HG02623 (cell line): Measurements from ENCODE around the gene LRRK1.

Experiments
- ATAC-seq: cut with Tn5 transposase; IDR thresholded peaks from one replicate; pipeline ENCODE4 v1.9.1; 2021; ENCODE audit warnings: moderate library complexity; ENCODE audit not compliant: unreplicated experiment

LRRK1 gene, protein sequence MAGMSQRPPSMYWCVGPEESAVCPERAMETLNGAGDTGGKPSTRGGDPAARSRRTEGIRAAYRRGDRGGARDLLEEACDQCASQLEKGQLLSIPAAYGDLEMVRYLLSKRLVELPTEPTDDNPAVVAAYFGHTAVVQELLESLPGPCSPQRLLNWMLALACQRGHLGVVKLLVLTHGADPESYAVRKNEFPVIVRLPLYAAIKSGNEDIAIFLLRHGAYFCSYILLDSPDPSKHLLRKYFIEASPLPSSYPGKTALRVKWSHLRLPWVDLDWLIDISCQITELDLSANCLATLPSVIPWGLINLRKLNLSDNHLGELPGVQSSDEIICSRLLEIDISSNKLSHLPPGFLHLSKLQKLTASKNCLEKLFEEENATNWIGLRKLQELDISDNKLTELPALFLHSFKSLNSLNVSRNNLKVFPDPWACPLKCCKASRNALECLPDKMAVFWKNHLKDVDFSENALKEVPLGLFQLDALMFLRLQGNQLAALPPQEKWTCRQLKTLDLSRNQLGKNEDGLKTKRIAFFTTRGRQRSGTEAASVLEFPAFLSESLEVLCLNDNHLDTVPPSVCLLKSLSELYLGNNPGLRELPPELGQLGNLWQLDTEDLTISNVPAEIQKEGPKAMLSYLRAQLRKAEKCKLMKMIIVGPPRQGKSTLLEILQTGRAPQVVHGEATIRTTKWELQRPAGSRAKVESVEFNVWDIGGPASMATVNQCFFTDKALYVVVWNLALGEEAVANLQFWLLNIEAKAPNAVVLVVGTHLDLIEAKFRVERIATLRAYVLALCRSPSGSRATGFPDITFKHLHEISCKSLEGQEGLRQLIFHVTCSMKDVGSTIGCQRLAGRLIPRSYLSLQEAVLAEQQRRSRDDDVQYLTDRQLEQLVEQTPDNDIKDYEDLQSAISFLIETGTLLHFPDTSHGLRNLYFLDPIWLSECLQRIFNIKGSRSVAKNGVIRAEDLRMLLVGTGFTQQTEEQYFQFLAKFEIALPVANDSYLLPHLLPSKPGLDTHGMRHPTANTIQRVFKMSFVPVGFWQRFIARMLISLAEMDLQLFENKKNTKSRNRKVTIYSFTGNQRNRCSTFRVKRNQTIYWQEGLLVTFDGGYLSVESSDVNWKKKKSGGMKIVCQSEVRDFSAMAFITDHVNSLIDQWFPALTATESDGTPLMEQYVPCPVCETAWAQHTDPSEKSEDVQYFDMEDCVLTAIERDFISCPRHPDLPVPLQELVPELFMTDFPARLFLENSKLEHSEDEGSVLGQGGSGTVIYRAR (N-terminal part only)

DNA sequence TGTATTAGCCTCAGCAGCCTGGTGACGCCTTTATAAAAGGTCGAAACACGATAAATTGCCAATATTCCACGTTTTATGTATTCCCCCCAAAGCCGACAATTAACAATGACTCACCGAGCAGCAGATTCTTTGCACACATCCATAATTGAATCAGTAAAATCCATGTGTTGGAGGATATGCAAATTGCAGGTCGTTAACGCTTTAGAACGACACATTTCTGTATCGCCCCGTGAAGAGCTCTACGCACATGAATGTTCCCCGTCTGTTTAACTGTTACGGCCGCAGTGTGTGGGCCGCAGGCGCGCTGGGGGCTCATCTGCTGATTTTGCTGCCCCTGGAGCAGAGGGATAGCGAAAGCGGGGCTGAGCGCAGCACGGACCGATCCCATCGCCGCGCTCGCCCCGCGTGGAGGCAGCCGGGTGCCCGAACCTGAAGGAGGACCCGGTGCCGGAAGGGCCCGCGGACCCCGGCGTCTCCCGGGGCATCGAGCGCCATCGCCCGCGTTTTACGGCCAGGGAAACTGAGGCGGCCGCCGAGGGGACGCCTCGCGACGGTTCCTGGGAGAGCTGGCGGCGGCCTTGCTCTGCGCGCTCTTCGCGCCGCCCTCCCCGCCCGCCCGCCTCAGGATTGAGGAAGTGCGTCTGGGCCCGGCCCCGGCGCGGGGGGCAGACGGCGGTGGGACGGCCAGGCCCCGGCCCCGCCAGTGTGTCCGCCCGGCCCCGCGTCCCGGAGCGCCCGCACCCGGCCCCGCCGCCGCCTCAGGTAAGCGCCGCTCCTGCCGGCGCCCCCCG, at the start of gene LRRK1:
Gene LRRK1, plus strand, starts transcription at position 668 of the 791 bp plus-strand sequence. CDS start 5,276 bp downstream, outside the sequence.
- ATAC-seq, result peak; percentile 23

DNA sequence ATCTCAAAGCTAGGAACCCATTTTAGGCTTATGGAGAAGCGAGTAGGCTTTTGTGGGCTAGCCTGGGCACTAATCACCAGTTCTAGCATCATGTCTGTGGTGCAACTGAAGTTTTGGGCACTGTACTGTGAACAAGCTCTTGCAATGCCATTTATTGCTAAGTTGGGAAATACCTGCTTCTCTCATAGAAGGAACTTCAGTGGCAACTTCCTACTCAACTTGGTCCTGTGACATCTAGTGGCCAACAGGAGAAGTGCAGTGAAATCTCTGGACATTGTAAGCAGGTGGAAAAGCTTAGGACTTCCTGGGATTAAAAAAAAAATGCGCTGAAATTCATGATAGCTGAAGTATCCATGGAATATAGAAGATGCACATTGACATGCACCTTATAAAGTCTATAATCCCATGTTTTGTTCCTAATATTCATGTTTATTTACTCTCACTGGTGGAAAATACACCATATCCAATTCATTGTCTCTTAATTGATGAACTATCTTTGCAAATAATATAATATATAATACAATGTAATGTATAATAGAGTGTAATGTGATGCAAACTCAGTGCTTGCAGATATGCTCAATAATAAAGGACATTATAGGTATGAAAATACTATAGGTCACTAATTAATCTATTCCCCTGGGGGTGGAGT, 46.0 kb upstream of the LRRK1 start:
- no peak for ATAC-seq

DNA sequence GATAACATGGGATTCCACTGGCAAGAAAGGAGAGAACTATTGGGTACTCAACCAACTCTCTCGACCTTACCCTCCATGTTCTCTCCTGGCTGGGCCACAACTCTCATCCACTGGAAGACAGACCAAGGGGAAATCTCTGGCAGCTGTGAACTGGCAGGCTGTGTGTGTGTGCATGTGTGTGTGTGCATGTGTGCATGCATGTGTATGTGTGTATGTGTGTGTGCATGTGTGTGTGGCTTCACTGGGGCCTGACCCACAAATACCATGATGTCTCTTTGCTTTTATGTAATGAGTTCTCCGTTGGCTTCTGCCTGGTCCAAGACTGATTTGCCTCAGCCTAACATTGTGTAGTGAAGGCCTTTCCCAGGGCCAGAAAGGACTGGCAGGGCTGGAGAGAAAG, 43.7 kb upstream of the LRRK1 start:
- no peak for ATAC-seq

DNA sequence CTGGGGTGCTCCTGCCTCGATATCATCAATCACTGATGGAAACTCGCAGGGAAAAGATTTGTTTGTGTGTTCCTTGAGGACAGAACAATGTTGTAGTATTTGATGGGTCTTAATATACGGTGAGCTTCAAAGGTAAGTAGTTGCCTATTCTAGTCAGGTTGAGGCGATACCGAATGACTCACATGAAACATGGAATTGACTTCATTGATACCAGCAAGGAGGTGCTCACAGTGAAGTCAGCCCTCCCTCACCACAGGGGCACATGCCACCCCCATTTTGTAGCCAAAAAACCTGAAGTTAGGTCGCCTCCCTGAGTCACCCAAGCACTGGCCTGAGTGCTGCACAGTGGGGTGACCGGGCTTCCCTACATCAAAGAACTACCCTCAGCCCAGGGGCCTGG, 43.2 kb upstream of the LRRK1 start:
- no peak for ATAC-seq

DNA sequence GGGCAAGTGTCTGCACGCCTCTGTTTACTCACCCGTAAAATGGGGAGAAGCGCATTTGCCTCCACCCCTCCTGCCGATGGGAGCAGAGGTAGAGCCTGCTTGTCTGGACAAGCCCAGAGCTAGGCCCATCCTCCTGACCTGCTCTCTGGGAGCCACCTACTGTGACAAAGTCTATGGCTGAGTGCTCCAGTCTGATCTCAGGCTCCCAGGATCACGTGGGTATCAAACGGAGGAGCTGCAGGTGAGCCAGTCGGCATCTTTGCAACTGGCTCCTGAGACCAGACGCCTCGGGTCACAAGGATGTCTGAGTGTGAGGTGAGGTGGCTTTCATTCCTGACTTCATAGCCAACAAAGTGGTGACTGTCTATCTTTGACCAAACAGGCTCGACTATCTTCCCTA, 41.6 kb upstream of the LRRK1 start:
- no peak for ATAC-seq

DNA sequence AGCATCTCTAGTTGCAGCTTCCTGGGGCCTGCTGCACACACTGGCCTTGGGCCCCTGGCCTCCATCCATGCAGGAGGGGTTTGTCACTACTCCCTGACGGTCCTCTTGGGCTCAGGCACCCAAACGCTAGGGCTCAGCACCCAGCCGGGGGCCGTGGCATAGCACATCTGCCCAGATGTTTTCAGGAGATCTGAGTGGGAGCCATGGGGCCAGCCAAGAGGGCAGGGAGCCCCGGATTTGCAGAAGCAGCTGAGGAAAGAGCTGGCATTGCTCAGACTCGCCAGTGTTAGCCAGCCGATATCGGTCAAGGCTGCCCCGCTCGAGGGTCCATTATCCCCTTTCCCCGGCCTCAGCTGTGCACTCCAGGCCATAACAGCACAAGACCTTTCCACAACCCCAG, 41.0 kb upstream of the LRRK1 start:
- ATAC-seq, result no peak

DNA sequence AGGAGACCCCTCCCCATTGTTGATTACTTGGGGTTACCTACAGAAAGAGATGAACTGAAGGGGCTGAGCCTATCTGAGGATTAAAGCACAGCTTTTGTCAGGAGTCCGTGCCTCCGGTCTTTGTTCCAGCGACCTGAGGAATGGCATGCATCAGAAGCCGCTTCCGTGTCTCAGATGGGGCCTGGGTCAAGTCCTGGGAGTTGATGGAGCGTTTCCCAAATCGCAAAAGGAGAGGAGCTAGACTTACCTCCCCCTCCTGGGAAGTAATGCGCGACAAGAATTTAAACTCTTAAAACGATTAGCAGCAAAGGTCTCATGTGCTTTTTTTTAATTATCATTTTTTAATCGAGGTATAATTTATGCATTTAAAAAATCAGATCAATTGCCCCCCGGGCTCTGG, 40.5 kb upstream of the LRRK1 start:
- no peak for ATAC-seq

DNA sequence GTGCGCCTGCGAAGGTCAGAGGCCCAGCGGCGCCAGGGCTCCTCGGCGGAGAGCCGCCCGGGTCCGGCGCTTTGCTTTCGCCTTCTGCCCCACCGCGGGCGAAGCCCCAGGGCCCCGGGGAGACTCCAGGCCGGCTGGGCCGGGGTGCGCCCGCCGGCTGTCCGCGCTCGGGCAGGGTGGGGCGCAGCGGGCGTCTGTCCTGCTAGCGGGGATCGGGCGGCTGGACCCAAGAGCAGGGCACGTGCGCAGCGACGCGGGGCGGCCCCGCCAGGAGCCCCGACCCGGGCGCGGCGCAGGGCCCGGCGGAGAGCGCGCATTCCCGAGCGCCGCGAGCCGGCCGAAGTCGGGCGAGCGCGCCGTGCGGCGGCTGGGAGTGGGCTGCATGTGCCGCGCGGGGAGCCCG, 40.1 kb upstream of the LRRK1 start:
- no peak for ATAC-seq

DNA sequence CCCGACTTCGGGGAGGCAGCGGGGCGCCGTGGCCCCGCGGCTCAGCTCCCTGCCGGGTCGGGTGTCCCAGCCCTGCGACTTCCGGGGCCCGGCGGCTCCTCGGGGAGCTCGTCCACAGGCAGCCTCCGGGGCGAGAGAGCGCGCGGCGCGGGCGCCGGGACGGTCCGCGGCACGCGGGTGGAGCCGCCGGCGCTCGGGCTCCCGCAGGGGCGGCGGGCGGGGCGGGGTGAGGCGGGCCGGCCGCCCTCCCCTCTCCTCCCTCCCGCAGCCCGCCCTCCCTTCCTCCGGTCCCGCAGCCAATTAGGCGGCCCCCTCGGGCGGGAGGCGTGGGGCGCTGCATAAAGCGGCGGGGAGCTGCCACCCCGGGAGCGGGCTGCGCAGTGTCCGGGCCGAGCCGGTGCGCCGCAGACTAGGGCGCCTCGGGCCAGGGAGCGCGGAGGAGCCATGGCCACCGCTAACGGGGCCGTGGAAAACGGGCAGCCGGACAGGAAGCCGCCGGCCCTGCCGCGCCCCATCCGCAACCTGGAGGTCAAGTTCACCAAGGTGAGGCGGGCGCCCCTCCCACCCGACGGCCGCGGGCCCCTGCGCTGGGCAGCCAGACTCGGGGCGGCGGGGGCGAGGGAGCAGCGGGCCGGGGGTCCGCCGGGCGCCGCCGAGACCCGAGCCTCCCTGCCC, 39.6 kb upstream of the LRRK1 start, which contains the start of gene ALDH1A3:
Gene ALDH1A3, plus strand, starts transcription at position 368 of the 675 bp plus-strand sequence. Its CDS starts 77 bp downstream, at position 445.
- no peak for ATAC-seq

DNA sequence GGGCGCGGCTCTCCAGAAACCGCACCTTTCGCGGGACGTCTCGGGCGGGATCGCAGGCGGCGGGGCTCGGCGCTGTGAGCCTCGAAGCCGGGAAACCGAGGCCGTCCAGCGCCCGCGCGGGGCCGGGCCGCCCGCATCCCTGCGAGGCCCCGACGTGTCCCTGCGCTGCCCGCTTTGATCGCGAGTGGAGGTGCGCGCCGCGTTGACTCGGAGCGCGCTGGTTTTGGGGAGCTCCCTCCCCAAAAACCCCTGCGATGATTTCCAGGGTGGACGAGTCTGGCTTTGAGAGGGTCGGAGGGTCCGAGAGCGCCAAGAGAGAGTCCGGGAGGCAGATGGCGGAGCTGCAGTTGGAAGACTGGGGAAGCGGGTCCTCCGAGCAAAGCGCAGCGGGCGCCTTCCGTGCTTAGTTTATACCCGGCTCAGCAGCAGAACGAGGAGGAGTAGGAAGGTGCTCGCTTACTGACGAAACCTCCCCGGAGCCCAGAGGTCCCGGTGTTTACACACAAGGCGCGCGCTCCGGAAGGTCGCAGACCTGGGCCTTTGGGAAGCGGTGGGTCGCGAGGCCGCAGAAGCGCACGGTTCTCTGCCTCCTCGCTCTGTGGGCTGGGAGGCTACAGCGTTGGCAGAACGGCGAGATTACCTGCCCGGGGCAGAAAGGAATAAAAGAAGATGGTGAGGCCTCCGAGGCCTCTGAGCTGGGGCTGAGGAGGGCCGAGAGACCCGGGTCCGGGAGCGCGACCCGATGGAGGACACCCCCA, 38.8 kb upstream of the LRRK1 start:
- ATAC-seq, result no peak

DNA sequence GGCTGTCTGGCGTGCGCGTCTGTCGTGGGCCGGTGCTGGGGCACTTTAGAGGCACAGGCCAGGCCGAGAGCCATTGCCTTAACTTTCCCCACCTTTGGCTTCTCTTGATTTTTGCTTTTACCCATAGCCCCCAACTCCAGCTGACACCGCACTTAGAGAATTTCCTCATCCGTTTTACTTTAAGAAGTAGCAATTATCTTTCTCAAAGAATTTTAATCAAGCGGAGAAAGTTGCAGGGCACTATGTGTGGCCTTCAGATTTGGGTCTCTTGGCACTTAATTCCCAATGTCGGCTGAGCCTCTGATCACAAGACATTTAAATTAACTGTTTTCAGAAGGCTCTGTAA, 38.3 kb upstream of the LRRK1 start:
- ATAC-seq, result no peak

DNA sequence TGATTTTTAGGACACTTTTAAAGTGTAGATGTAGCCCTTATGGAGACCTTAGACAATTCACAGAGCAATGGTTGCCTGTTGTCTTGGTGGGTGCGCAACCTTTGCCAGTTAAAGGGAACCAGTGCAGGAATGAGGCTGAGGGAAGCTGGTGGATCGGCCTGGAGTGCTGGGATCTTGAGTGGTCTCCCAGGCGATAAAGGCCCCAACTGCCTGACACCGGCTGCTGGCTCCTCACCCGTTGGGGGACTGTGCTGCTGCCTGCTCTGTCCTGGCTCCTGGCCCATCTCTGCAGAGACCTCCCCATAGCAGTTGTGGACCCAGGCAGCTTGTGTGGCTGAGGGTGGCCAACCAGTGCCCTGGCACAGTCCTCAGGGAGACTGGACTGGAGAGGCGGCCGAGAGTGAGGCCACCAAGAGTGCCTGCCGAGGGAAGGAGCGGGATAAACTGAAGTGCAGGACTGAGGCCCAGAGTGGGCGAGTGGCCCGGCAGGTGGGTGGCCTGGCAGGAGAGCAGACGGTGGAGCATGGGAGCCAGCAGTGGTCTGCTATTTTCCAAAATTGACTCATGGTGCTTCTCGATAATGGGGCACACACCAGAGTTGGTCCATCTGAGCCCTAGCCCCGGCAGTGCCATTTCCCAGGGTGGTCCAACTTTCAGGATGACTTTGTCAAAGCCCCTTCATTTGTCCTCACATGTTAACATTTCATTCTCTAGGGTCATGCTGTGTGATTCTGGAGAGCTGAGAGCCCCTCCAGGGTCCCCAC, 37.4 kb upstream of the LRRK1 start:
- ATAC-seq, result no peak

DNA sequence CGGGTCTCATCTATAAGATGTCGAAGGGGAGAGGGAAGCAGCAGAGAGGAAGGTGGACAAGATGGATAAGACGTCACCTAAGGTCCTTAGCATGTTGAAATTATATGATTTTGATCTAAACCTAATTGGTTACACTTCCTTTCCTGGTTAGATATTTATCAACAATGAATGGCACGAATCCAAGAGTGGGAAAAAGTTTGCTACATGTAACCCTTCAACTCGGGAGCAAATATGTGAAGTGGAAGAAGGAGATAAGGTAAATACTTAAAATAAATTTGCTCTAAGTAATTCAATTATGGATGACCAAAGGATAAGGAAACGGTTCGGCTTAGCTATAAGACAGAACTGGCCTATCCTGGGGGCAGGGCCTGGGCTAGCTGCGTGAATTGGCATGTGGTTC, 34.0 kb upstream of the LRRK1 start:
- no peak for ATAC-seq

DNA sequence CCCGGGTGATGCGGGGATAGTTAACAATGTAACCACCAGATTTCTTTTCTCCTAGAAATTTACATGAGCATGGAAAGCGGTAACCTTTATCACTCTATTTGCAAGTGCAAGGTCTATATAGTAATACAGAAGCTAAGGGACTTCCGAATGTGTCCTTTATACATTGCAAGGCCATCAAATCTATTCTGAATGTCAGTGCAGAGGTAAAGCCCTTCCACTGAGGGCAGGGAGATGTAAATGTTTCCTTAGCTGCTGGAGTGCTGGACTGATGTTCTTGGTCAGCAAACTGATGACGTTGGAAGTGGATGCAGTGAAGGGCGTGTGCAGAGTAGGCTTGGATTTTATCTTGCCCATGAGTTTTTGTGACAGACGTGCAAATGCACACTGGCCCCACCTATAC, 33.3 kb upstream of the LRRK1 start:
- ATAC-seq, result no peak

DNA sequence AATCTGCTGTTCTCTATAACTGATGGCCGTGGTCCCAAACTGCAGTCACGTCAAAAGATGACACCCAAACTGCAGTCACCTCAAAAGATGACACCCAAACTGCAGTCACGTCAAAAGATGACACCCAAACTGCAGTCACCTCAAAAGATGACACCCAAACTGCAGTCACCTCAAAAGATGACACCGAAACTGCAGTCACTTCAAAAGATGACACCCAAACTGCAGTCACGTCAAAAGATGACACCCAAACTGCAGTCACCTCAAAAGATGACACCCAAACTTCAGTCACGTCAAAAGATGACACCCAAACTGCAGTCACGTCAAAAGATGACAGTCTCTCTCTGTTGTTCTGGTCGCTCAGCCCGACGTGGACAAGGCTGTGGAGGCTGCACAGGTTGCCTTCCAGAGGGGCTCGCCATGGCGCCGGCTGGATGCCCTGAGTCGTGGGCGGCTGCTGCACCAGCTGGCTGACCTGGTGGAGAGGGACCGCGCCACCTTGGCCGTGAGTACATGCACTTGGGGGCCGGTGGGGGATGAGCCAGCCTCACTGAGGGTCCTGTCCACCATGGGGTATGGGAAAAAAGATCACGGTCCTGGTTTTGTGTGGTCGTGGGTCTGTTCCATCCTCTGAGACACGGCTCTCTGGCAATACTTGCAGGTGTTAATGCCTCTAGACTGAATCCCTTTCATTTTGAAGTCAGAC, 31.8 kb upstream of the LRRK1 start:
- ATAC-seq, result no peak

DNA sequence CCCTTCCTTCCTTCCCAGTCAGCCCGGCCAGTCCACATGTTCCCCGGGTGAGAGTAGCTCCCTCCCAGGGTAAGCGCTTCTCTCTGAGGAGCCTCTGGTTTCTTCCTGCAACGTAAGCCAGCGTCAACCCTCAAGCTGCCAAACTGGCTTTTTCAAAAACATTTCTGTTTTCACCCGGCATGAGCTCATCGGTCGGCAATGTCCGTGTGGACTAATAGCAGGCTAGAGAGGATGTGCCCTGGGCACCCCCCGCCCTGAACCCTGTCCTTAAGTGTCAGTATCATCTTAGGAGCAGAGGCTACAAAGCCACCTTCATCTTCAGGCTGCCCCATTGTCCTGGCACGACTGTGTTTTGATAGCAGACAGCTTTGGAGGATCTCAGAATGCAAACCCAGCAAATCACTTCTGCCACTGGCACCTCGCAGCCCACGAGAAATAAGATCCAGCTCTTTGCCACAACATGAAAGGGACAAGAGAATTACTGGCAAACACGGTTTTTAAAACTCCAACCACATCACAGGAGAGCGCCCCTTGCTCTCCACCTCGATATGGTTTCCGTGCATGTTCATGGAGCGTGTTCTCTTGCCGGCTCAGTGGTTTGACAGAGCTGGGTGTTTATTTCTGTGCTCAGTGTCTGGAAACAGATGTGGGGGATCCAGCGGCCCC, 29.6 kb upstream of the LRRK1 start:
- ATAC-seq, result no peak
